Activated T-cell treated with anti-CD3 and anti-CD28 coated beads, Interleukin-2, amount 50 U/mL, for 4 hours (primary cell): ENCODE results near the gene CNKSR1. TPM values are rescaled to one million over a fixed set of nuclear protein-coding genes. Genes with fewer than 3 reads are reported as not detected.

Experiments
- ATAC-seq, 2 donors: fragments of 200-7000 bp; cut with Tn5 transposase; one replicate each; pipeline ENCODE4 v1.10.0; 2021
- DNase-seq: peaks from one replicate; pipeline ENCODE4 v3.0.0-alpha.2; 2020
- H3K27me3 Mint-ChIP-seq: one replicate; pipeline ENCODE4 v1.8.0; 2021; ENCODE audit warnings: low read depth, mixed read lengths
- H3K36me3 Mint-ChIP-seq: one replicate; pipeline ENCODE4 v1.8.0; 2022; ENCODE audit warnings: mixed read lengths; ENCODE audit not compliant: insufficient read depth
- H3K4me1 Mint-ChIP-seq: one replicate; pipeline ENCODE4 v1.8.0; 2021; ENCODE audit warnings: low read depth, mixed read lengths
- H3K4me3 Mint-ChIP-seq: one replicate; pipeline ENCODE4 v1.8.0; 2021; ENCODE audit warnings: mild to moderate bottlenecking, moderate library complexity, mixed read lengths
- H3K9me3 Mint-ChIP-seq: one replicate; pipeline ENCODE4 v1.8.0; 2021; ENCODE audit warnings: mixed read lengths
- total RNA-seq, 3 donors: library from RNA; stranded (reverse); gene quantifications; one replicate each; pipeline ENCODE4 v1.2.1, GENCODE V29; 2021

CNKSR1 gene
- total RNA-seq = 1 to 10 TPM; 4.3 to 6.1 (median 5.1) TPM

DNA sequence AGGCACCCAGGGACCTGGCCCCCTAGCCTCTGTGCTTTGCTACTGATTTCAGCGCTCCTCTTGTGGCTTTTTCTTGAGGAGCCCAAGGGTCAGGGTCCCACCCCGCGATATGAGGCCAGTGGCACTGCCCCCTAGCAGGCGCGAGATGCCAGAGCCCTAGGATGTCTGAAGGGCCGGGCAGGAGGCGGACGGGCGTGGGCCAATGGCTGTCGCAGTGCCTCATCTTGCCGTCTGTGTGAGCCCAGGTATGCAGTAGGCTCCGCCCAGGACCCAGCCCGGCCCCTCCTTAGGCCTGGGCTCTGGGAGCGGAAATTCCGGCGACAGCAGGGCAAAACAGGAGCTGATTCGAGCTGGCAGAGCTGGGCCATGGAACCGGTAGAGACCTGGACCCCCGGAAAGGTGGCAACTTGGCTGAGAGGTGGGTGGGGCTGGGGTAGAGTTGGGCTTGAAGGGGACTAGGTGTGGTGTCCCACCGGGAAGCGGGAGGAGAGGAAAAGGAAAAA, at the start of gene CNKSR1:
Gene CNKSR1 (plus strand): TSS at position 310 of the 503 bp plus-strand sequence. CDS start 57 bp downstream, at position 367.
- Mint-ChIP-seq H3K4me3 (peak within 1 kb of the TSS; percentile 66), H3K9me3 (no peaks in the 10 kb centered on the region), H3K36me3 (no peaks in the 10 kb centered on the region), H3K27me3 (no peaks in the 10 kb centered on the region), H3K4me1 (no peaks in the 10 kb centered on the region)
- DNase-seq = no peak
- ATAC-seq = peak in 1 of 2 donors; percentile 32

DNA sequence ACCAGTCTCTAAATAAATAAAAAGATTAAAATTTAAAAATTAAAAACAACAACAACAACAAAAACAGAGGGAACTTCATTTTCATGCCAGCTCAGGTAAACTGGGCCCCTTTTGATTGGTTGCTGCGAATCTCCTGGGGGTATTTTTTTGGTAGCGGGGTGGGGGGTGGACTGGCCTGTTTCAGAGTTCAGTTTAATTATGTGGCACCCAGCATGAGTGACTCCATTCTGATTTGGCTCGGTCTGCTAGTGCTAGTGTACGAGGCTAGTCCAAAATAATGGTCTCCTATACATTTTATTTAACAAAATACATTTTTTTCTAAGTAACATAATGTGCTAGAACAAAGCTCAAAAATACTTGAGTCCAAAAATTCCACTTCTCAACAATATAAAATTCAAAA, 47.5 kb upstream of the CNKSR1 start:
- DNase-seq = no peak
- no peaks in the 10 kb centered on the region for H3K36me3 Mint-ChIP-seq
- H3K9me3 Mint-ChIP-seq = no peaks in the 10 kb centered on the region
- H3K4me3 Mint-ChIP-seq = no peak overlapping the region
- H3K4me1 Mint-ChIP-seq = peaks cover 33% of the 10 kb centered on the region
- ATAC-seq = no peak
- H3K27me3 Mint-ChIP-seq = peaks cover 1% of the 10 kb centered on the region

DNA sequence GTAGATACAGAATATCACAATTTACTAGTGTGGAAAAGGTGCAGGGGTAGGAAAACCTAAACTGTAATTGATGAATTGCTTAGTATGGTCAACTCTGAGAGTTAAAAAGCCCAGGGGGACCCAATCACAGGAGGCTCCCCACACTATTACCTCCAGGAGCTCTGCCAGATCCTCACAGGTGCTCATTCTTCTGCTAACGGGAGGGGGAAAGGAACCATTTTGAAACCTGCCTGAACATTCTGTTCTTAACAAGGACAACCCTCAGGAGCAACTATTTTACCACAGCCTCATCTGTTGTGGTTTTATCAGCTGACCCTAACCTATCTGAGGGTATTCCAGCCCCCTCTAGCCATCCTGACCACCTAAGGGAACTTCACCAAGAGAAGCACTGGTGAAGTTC, 46.6 kb upstream of the CNKSR1 start:
- Mint-ChIP-seq H3K36me3 (no peaks in the 10 kb centered on the region), H3K4me1 (peaks cover 28% of the 10 kb centered on the region), H3K4me3 (no peak overlapping the region), H3K27me3 (peaks cover 1% of the 10 kb centered on the region), H3K9me3 (peaks cover 3% of the 10 kb centered on the region)
- ATAC-seq (no peak), DNase-seq (no peak)

GRCh38 chr1:26132128-26132833, 45.0 kb upstream of the CNKSR1 start:
- Mint-ChIP-seq H3K27me3 (peaks cover 1% of the 10 kb centered on the region), H3K4me3 (no peak overlapping the region), H3K9me3 (peaks cover 3% of the 10 kb centered on the region), H3K36me3 (no peaks in the 10 kb centered on the region), H3K4me1 (peaks cover 13% of the 10 kb centered on the region)
- DNase-seq = no peak
- ATAC-seq = no peak

DNA sequence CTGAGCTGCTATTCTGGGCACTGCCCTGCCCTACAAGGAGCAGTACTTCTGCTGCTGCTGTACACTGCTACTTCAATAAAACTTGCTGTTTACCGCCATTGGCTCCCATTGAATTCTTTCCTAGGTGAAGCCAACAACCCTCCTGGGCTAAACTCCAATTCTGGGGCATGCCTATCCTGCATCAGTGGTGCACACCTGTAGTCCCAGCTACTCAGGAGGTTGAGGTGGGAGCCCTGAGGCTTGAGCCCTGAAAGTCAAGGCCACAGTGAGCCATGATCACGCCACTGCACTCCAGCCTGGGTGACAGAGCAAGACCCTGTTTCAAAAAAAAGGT, 44.5 kb upstream of the CNKSR1 start:
- no peaks in the 10 kb centered on the region for H3K36me3 Mint-ChIP-seq
- no peak overlapping the region for H3K4me3 Mint-ChIP-seq
- peaks cover 1% of the 10 kb centered on the region for H3K27me3 Mint-ChIP-seq
- H3K9me3 Mint-ChIP-seq = peaks cover 3% of the 10 kb centered on the region
- peaks cover 8% of the 10 kb centered on the region for H3K4me1 Mint-ChIP-seq
- no peak for DNase-seq
- ATAC-seq = no peak

DNA sequence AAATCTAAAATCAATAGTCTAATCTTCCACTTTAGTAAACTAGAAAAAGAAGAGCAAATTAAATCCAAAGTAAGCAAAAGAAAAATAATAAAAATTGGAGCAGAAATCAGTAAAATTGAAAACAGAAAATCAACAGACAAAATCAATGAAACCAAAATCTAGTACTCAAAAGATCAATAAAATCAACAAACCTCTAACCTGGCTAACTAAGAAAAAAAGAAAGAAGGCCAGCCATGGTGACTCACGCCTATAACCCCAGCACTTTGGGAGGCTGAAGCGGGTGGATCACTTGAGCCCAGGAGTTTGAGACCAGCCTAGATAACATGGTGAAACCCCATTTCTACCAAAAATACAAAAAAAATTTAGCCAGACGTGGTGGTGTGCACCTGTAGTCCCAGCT, 42.8 kb upstream of the CNKSR1 start:
- no peak overlapping the region for H3K4me3 Mint-ChIP-seq
- no peaks in the 10 kb centered on the region for H3K27me3 Mint-ChIP-seq
- peaks cover 7% of the 10 kb centered on the region for H3K4me1 Mint-ChIP-seq
- DNase-seq = no peak
- H3K36me3 Mint-ChIP-seq = no peaks in the 10 kb centered on the region
- ATAC-seq = no peak
- H3K9me3 Mint-ChIP-seq = peaks cover 3% of the 10 kb centered on the region

GRCh38 chr1:26138974-26139558, 38.2 kb upstream of the CNKSR1 start:
- peaks cover 7% of the 10 kb centered on the region for H3K4me1 Mint-ChIP-seq
- DNase-seq = no peak
- ATAC-seq = no peak
- H3K4me3 Mint-ChIP-seq = no peak overlapping the region
- no peaks in the 10 kb centered on the region for H3K27me3 Mint-ChIP-seq
- peaks cover 3% of the 10 kb centered on the region for H3K9me3 Mint-ChIP-seq
- H3K36me3 Mint-ChIP-seq = no peaks in the 10 kb centered on the region

DNA sequence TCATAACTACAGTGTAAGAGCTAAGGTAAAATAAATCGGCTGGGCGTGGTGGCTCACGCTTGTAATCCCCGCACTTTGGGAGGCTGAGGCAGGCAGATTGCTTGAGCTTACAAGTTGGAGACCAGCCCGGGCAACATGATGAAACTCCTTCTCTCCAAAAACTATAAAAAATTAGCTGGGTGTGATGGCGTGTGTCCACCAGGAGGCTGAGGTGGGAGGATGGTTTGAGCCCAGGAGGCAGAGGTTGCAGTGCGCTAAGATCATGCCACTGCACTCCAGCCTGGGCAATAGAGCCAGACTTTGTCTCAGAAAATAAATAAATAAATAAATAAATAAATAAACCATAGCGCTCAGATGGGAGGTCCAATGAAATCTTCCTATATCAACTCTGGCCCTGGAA, 35.1 kb upstream of the CNKSR1 start:
- no peak for ATAC-seq
- no peaks in the 10 kb centered on the region for H3K9me3 Mint-ChIP-seq
- peaks cover 10% of the 10 kb centered on the region for H3K4me1 Mint-ChIP-seq
- no peak for DNase-seq
- peaks cover 5% of the 10 kb centered on the region for H3K27me3 Mint-ChIP-seq
- no peak overlapping the region for H3K4me3 Mint-ChIP-seq
- no peaks in the 10 kb centered on the region for H3K36me3 Mint-ChIP-seq

GRCh38 chr1:26145041-26145959, 32.0 kb upstream of the CNKSR1 start:
- no peaks in the 10 kb centered on the region for H3K9me3 Mint-ChIP-seq
- peaks cover 7% of the 10 kb centered on the region for H3K27me3 Mint-ChIP-seq
- no peak overlapping the region for H3K4me3 Mint-ChIP-seq
- H3K4me1 Mint-ChIP-seq = peaks cover 3% of the 10 kb centered on the region
- ATAC-seq (peak; percentile 81 to 96), DNase-seq (peak; percentile 80)
- no peaks in the 10 kb centered on the region for H3K36me3 Mint-ChIP-seq

DNA sequence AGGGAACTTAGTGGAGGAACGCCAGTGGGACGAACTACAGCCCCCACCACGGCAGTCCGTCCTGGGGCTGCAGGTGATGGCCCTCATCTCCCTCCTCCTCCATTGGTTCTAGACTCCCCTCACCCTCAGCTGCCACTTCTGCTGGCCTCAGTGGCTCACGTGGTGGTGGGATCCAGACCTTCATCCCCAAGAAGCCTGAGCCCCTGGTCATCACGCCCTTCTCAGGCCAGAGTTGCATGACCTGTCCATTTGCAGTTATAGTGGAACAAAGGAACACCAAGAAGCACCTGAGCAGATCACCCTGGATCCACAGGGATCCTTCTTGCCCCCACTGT, 31.4 kb upstream of the CNKSR1 start:
- Mint-ChIP-seq H3K4me1 (peaks cover 3% of the 10 kb centered on the region), H3K9me3 (no peaks in the 10 kb centered on the region), H3K27me3 (peaks cover 7% of the 10 kb centered on the region), H3K4me3 (no peak overlapping the region), H3K36me3 (no peaks in the 10 kb centered on the region)
- ATAC-seq (no peak), DNase-seq (no peak)

DNA sequence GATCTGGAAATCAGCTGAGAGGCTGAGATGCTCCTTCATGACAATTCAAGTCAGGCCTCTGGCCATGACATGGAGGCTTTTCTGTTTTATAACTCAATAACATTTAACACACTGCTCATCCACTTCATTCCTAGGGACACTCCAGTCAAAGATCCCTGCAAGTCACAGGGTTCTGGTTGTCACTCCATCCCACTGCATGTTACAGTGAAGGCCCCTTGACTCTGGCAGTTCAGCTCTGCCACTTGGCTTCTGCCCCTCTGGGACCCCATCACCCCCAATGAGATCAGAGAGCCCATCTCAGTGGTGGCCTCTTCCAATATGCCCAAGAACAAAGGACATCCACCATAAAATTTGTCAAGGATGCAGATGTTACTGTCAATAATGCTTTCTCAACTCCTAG, 28.4 kb upstream of the CNKSR1 start:
- Mint-ChIP-seq H3K4me1 (peaks cover 3% of the 10 kb centered on the region), H3K27me3 (peaks cover 7% of the 10 kb centered on the region), H3K9me3 (no peaks in the 10 kb centered on the region), H3K36me3 (no peaks in the 10 kb centered on the region), H3K4me3 (no peak overlapping the region)
- no peak for DNase-seq
- no peak for ATAC-seq

GRCh38 chr1:26153966-26154532, 23.2 kb upstream of the CNKSR1 start:
- peaks cover 3% of the 10 kb centered on the region for H3K4me1 Mint-ChIP-seq
- H3K4me3 Mint-ChIP-seq = no peak overlapping the region
- ATAC-seq = no peak
- H3K9me3 Mint-ChIP-seq = no peaks in the 10 kb centered on the region
- H3K36me3 Mint-ChIP-seq = no peaks in the 10 kb centered on the region
- peaks cover 26% of the 10 kb centered on the region for H3K27me3 Mint-ChIP-seq
- DNase-seq = no peak

- H3K4me1 Mint-ChIP-seq = peaks cover 3% of the 10 kb centered on the region
- peaks cover 31% of the 10 kb centered on the region for H3K27me3 Mint-ChIP-seq
- ATAC-seq = no peak
- no peak for DNase-seq
- no peaks in the 10 kb centered on the region for H3K9me3 Mint-ChIP-seq
- no peaks in the 10 kb centered on the region for H3K36me3 Mint-ChIP-seq
- no peak overlapping the region for H3K4me3 Mint-ChIP-seq
These were observed 22.5 kb upstream of the CNKSR1 start for GRCh38 chr1:26154750-26155149.
